ENCODE measurements around the gene ITGA1.

Gene ITGA1

GRCh38 chr5:52869391-52869790, 81.7 kb downstream of the ITGA1 start:
- ATAC-seq = no peak

- ATAC-seq = no peak
Observed at GRCh38 chr5:52870448-52870847, 82.7 kb downstream of the ITGA1 start.

- ATAC-seq = no peak
Observed at GRCh38 chr5:52875827-52876226, 88.1 kb downstream of the ITGA1 start.

GRCh38 chr5:52876456-52876855, 88.7 kb downstream of the ITGA1 start:
- ATAC-seq = no peak

DNA sequence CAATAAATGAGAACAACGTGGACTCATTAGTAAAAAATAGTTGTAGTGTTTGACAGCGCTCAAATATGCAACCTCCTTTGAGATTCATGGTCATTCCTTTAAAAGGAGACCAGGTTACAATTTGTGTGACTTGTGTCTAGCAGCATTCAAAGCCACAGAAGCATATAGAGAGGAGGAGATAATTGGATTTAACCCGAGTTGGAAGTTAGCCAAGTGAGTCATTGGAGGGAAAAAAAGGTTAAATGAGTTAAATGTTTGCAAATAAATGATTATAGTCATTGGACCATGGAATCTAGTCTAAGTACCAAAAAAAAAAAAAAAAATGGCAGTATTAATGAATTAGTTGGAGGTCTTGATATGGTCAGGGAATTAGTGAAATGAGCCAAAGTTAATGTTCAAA, 90.9 kb downstream of the ITGA1 start:
- no peak for ATAC-seq

- no peak for ATAC-seq
Observed at GRCh38 chr5:52880541-52880940, 92.8 kb downstream of the ITGA1 start.

DNA sequence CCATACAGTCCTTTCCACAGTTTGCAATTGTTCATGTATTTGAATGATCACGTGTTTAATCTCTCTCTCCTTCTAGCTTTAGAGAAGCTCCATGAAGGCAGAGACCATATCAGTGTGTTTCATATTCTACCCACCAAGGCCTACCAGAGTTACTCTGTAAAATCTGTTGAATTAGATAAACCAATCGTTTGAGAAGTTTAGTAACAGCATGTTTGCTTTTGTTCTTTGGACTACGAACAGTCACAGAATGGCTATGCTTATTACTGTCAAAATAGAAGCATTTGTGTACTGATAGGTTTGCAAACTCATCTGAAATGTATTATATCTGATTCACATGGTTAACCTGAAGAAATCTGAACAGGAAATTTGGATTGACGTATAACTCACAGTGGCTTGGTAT, 93.8 kb downstream of the ITGA1 start:
- ATAC-seq = no peak

DNA sequence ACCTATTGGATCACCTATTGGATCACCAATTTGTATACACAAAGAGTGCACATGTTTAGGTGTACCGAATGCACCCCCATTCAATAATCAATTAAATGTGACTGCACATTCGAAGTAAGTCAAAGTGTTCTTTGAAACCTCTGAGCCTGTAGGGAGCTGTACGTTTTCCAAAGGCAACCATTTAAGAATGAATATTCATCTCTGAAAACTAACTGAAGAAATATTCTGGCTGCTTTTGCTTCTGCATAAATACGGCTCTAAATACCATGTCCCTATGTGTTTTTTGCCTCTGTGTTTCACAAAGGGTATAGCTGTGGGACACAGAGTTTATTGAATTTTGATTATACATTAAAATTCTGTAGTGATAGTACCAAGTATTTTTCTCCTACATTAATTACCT, 95.4 kb downstream of the ITGA1 start:
- ATAC-seq = no peak

- no peak for ATAC-seq
Observed at GRCh38 chr5:52884453-52884852, 96.7 kb downstream of the ITGA1 start.

- no peak for ATAC-seq
Observed at GRCh38 chr5:52885614-52886013, 97.9 kb downstream of the ITGA1 start.

GRCh38 chr5:52886206-52886605, 98.5 kb downstream of the ITGA1 start:
- ATAC-seq = no peak

GRCh38 chr5:52887066-52887465, 99.3 kb downstream of the ITGA1 start:
- no peak for ATAC-seq

DNA sequence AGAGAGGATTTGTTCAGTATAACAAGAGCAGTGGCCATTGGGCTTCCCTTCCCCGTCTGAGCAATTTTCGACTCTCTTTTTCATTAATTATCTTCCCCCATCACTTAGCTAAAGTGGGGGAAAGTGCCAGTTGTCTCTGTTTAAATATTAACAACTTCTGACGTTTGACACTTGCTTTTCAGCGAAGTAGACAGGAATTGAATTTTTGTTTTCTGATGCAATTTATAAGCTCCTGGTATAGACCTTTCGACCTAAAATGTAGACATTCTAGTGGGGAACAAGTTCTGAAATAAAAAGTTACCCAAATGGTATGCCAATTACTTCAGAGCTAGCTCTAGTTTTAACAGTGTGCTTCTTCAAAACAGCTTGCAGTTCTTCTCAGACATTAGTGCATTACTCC, 100.6 kb downstream of the ITGA1 start:
- no peak for ATAC-seq

- no peak for ATAC-seq
Observed at GRCh38 chr5:52892242-52892878, 104.6 kb downstream of the ITGA1 start.

DNA sequence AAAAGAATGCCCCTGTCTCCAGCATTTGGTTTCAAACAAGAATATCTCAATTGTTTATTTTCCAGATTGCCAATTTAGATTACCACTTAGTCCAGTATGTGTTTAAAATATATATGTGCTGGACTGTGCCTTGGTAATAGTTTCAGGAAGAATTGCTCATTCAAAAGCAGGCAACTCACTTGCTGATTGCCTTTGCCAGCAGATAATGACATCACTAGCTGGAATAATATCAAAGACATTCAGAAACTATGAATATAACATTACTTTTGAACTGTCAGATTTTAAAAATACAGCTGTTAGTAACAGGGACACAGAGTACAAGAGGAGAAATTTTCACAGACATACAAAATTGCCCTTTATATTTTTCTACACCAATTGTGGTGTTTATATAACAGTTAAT, 105.4 kb downstream of the ITGA1 start:
- no peak for ATAC-seq

DNA sequence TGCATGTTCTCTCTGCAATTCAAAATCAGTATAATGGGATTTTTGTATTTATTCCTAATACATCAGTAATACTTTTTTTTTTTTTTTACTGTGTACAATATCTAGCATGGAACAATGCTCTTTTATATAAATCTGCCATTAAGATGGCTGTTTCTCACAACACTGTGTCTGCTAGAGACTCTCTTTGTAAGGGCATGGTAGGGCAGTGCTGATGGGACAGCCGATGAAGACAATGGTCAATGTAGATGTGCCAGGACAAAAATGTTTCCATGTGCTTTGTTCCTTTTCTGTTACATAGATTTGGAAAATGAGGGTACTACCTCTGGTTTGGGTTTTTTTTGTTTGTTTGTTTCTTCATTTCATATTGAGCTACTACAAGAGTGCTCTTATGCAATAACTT, 106.1 kb downstream of the ITGA1 start:
- no peak for ATAC-seq

- ATAC-seq = no peak
Observed at GRCh38 chr5:52894451-52894850, 106.7 kb downstream of the ITGA1 start.

- ATAC-seq = no peak
Observed at GRCh38 chr5:52895075-52895474, 107.4 kb downstream of the ITGA1 start.

DNA sequence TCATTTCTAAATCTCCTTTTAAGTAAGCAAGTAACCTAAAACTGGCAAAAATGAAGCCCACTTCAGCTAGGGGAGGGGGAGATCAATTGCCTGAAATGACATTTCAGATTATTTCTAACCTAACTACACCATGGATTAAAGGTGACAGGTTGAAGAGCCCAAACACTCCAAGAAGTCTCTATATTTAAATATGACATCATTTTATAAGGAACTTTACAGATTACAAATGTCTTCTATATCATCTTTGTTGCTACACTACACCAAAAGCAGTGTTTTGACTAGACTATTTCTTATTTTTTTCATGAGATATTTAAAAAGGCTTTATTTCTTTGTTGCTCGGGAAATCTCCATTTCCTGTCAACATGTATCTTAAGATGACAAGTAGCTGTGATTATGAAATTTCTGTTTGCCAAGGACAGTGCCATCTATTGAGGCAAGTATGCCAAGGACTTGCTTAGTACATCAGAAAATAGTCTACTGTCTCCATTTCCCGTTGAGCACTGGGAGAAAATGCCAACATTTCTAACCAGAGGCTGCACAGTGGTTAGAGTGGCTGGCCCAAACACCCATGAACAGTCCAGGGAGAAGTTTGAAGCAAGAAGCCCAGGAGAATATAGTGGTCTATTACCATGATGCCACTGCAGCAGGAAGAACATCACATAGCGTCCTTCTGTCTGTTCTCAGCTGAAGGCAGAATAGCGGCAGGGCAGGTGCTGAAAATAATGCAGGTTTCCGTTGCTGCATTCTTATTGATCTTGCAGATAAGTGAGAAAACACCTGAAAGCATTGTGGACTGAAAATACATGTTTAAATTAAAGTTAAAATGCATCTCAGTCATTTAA, 108.1 kb downstream of the ITGA1 start:
- no peak for ATAC-seq

DNA sequence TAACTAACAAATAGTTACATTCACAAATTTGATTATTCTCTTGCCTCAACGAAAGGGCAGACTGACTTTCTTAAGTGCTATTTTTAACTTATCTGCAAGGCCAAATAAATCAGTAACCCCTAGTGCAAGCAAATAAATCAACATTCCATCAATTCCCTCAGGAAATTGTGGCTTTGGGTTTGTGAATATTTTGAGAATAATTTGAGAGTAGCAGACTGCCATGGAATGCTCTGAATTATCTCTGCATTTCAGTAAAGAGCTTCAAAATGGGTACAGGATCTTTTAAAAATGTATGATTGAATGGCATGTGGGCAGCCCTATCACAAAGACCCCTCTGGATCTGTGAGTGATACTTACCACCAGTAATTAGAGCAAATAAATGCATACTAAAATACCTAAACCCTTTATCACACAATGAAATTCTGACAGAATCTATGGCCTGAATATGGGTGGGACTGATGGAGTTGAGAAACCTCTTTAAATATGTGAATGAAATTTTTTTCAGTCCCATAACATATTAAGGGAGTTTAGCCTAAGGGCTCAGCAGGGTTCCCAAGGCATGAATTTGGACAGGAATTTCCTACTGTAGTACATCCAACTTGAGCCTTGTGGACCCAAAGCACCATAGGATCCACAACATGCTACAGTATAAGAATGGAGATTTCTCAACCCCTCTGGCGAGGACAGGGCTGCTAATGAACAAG, 109.0 kb downstream of the ITGA1 start:
- ATAC-seq = no peak

GRCh38 chr5:52897238-52897614, 109.5 kb downstream of the ITGA1 start:
- ATAC-seq = no peak

- no peak for ATAC-seq
Observed at GRCh38 chr5:52898961-52899680, 111.4 kb downstream of the ITGA1 start.

GRCh38 chr5:52903142-52903541, 115.4 kb downstream of the ITGA1 start:
- ATAC-seq = no peak
